OCI-M2 (cell line): Measurements from ENCODE around the gene PPP1R14B.
"Not testable (repeated sequence)": the region's sequence is repeated elsewhere in the genome, so short reads cannot be mapped to it uniquely, and the experiment has no call there.

Experiments
- DNase-seq: peaks from one replicate; lab custom pipeline; 2025; ENCODE audit not compliant: unreplicated experiment; lab: John Stamatoyannopoulos, UW

PPP1R14B gene

GRCh38 chr11:64246621-64246870 lies 197 bp downstream of the PPP1R14B start:
- not testable (repeated sequence) for DNase-seq

GRCh38 chr11:64245797-64246620 lies 734 bp downstream of the PPP1R14B start:
- DNase-seq = no peak

DNA sequence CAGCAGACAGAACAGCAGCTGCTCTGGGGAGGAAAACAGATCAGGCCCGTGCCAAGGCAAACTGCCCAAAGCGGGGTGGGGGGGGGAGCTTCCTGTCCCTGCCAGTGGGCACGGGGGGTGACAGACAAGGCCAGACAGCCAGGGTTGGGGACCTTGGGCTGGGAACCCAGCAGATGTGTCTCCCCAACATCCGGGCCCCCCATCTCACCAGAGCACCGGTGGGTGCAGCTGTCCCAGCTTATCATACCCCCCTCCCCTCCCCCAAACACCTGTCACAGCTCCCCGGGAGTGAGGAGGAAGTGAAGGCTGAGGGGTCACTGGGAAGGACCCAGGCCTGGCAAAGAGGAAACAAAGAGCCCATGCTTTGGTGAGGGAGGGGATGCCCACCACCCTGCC lies 1.3 kb downstream of the PPP1R14B start:
- no peak for DNase-seq

- DNase-seq = no peak
These were observed 1.8 kb downstream of the PPP1R14B start for GRCh38 chr11:64244966-64245365.

DNA sequence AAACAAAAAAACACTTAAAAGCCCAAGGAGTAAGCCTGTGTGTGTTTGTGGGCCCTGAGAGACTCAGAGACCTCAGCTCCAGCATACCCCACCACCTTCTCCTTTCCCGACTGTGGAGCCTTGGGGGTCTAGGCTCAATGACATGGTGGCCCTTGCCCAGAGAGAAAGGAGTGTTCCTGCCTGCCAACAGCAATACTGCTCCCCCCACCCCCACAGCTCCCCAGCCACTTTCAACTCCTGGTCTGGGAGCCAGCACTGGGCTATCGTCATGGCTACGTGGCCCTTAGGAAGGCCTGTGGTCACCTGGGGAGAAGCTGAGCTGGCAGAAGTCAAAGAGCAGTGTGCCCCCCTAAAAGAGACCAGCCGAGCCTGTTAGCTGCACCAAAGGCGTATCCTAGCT lies 2.6 kb downstream of the PPP1R14B start:
- DNase-seq = no peak

- no peak for DNase-seq
These were observed 3.4 kb downstream of the PPP1R14B start for GRCh38 chr11:64243236-64243854.

GRCh38 chr11:64241491-64242374 lies 5.0 kb downstream of the PPP1R14B start:
- no peak for DNase-seq

GRCh38 chr11:64241241-64241490 lies 5.6 kb downstream of the PPP1R14B start:
- DNase-seq = peak; percentile 56

GRCh38 chr11:64240435-64241240 lies 6.1 kb downstream of the PPP1R14B start, which contains the start of gene FKBP2:
Gene FKBP2, plus strand, starts transcription at chr11:64241095. Its CDS starts 1,293 bp downstream, at chr11:64242388.
- DNase-seq = no peak

- no peak for DNase-seq
These were observed 6.9 kb downstream of the PPP1R14B start for GRCh38 chr11:64239662-64240434.

GRCh38 chr11:64238999-64239398 lies 7.7 kb downstream of the PPP1R14B start:
- no peak for DNase-seq

GRCh38 chr11:64238076-64238475 lies 8.7 kb downstream of the PPP1R14B start:
- DNase-seq = no peak

- DNase-seq = no peak
These were observed 9.2 kb downstream of the PPP1R14B start for GRCh38 chr11:64237484-64237951.

- DNase-seq = no peak
These were observed 11.1 kb downstream of the PPP1R14B start for GRCh38 chr11:64235437-64236161.

DNA sequence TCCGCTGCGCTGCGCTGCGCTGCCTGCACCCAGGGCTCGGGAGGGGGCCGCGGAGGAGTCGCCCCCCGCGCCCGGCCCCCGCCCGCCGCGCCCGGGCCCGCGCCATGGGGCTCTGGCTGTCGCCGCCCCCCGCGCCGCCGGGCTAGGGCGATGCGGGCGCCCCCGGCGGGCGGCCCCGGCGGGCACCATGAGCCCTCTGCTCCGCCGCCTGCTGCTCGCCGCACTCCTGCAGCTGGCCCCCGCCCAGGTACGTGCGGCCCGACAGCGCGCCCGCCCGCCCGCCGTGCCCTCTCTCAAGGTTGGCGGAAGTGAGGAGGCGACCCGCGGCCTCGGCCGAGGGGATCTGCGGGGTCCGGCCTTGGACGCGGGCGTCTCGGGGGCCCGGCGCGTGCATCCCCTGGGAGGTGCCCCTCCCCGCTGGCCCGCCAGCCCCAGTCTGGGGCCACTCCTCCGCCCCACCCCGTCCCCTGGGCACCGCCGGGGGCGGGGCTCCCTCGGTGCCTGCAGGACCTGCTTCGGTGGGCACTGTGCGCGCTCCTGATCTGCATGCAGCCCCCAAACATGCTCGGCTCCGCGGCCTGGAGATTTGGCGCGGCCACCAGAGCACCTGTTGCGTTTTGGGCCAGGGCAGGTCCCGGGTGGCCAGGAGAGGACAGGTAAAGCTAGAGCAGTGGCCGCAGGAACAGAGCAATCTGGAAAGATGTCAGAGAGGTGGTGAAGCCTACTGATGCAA lies 11.9 kb downstream of the PPP1R14B start:
- DNase-seq = no peak

GRCh38 chr11:64233913-64234586 lies 12.7 kb downstream of the PPP1R14B start, which contains the start of gene VEGFB:
Gene VEGFB, plus strand, starts transcription at chr11:64234584. Its CDS starts 250 bp downstream, at chr11:64234834.
- DNase-seq = no peak

DNA sequence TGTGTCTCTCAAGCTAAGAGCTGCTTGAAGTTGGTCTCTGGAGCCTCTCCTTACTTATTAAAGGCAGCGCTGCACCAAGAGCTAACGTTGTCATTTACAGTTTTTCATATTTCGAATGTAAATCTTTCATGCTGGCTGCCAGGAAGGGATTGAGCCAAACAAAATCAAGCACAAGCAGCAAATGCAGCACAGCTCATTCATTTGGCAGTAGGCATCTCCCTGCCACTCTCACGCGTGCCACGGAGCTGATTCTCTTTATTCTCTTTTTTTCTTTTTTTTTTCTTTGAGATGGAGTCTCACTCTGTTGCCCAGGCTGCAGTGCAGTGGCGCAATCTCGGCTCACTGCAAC lies 13.8 kb downstream of the PPP1R14B start:
- no peak for DNase-seq

DNA sequence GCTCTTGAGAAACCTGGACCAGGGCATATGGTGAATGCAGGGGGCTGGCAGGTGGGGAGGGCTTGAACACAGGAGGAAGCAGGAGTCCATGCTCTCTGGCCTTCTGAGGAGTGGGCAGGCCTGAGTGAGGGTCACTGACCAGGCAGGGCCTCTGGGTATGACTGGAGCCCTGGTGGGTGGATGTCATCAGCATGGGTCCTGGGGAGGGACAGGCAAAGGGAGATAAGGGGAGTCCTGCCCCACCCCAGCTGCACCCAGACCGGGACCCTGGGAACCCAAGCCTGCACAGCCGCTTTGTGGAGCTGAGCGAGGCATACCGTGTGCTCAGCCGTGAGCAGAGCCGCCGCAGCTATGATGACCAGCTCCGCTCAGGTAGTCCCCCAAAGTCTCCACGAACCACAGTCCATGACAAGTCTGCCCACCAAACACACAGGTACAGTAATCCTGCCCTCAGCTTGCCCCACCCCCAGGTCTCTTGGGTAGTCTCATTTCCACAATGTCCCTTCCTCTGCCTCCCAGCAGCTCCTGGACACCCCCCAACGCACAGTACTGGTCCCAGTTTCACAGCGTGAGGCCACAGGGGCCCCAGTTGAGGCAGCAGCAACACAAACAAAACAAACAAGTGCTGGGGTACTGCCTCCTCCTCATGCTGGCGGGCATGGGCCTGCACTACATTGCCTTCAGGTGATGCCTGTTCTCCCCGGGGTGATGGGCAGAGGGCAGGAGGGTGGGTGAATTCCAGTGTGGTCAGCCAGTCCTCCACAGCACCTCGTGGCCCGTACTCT lies 14.4 kb downstream of the PPP1R14B start:
- DNase-seq = no peak
